ENCODE measurements around the gene EXOC6B.

DNA sequence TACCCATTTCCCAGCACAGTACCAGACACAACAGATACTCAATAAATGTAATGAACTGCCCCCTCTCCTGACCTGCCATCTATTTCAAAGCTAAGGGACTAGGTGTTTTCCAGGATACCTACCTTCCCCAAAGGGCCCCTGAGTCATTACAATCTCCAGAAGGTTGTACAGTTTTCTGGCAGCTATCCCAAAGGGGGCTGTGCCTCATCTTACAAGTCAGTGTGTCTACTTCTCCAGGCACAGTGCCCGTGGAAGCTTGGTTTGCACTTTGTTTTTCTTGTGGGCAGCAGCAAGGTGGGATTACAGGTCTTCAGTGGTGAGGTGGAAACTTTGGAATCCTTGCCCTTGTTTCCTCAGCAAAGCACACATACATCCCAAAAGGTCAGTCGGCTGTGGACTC is 615.4 kb downstream of the EXOC6B start:
- TF ChIP-seq POLR2A (IDR thresholded peaks at IDR 0.05; ENCODE audit: low read depth, low read length) (no peak), TAF1 (IDR thresholded peaks at IDR 0.05; ENCODE audit: low read depth, low read length) (no peak), POLR2AphosphoS5 (IDR thresholded peaks at IDR 0.05; ENCODE audit: low read depth, low read length) (no peak), SPI1 (IDR thresholded peaks at IDR 0.05; ENCODE audit: low read depth, low read length) (no peak)

Measured in GM12891 (cell line).